Endothelial cell (in vitro differentiated cells): Measurements from ENCODE around the gene PRPF8. TPM values are rescaled to one million over a fixed set of nuclear protein-coding genes. Genes with fewer than 3 reads are reported as not detected.

ENCODE experiments used
- DNase-seq: peaks from one replicate; pipeline ENCODE4 v3.0.0; 2021; ENCODE audit warnings: low spot score
- H3K27ac Mint-ChIP-seq: one replicate; pipeline ENCODE4 v1.8.0; 2021; ENCODE audit warnings: mixed read lengths, inconsistent platforms; ENCODE audit not compliant: unreplicated experiment
- H3K27me3 Mint-ChIP-seq: one replicate; pipeline ENCODE4 v1.8.0; 2021; ENCODE audit warnings: mild to moderate bottlenecking, moderate library complexity, mixed read lengths, inconsistent platforms; ENCODE audit not compliant: unreplicated experiment
- H3K36me3 Mint-ChIP-seq: one replicate; pipeline ENCODE4 v1.8.0; 2021; ENCODE audit warnings: mild to moderate bottlenecking, low read depth, mixed read lengths, inconsistent platforms; ENCODE audit not compliant: unreplicated experiment
- H3K4me1 Mint-ChIP-seq: one replicate; pipeline ENCODE4 v1.8.0; 2021; ENCODE audit warnings: mild to moderate bottlenecking, mixed read lengths, inconsistent platforms; ENCODE audit not compliant: unreplicated experiment
- H3K4me3 Mint-ChIP-seq: one replicate; pipeline ENCODE4 v1.8.0; 2021; ENCODE audit warnings: mild to moderate bottlenecking, mixed read lengths, inconsistent platforms; ENCODE audit not compliant: unreplicated experiment
- H3K9me3 Mint-ChIP-seq: one replicate; pipeline ENCODE4 v1.8.0; 2021; ENCODE audit warnings: mixed read lengths, inconsistent platforms; ENCODE audit not compliant: unreplicated experiment
- total RNA-seq: library from RNA; stranded (reverse); fragmentation: NEBNext Ultra II Directional; extraction: Animal tissue kit (Norgen Biotek cat#: 25700); gene quantifications from one replicate; pipeline ENCODE4 v1.2.1, GENCODE V29; 2021; ENCODE audit not compliant: unreplicated experiment
- TF ChIP-seq, protein P1 (sequence below): fragments of 200-600 bp; sonication (generic); IDR thresholded peaks from one replicate; pipeline ENCODE4 v1.5.0; 2021; ENCODE audit warnings: antibody characterized with exemption; ENCODE audit not compliant: unreplicated experiment

The PRPF8 gene
- total RNA-seq, 1 donor from 2014 or later = 295 TPM

- TF ChIP-seq, protein P1, sequence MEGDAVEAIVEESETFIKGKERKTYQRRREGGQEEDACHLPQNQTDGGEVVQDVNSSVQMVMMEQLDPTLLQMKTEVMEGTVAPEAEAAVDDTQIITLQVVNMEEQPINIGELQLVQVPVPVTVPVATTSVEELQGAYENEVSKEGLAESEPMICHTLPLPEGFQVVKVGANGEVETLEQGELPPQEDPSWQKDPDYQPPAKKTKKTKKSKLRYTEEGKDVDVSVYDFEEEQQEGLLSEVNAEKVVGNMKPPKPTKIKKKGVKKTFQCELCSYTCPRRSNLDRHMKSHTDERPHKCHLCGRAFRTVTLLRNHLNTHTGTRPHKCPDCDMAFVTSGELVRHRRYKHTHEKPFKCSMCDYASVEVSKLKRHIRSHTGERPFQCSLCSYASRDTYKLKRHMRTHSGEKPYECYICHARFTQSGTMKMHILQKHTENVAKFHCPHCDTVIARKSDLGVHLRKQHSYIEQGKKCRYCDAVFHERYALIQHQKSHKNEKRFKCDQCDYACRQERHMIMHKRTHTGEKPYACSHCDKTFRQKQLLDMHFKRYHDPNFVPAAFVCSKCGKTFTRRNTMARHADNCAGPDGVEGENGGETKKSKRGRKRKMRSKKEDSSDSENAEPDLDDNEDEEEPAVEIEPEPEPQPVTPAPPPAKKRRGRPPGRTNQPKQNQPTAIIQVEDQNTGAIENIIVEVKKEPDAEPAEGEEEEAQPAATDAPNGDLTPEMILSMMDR = no peak
Measured at GRCh38 chr17:1640329-1641064, 44.2 kb downstream of the PRPF8 start.

GRCh38 chr17:1639549-1640180 is 45.0 kb downstream of the PRPF8 start:
- no peak for DNase-seq
- peak overlapping the region; percentile 42 for H3K27ac Mint-ChIP-seq
- peaks cover 39% of the 10 kb centered on the region for H3K36me3 Mint-ChIP-seq
- H3K4me3 Mint-ChIP-seq = no peak overlapping the region
- TF ChIP-seq, protein P1 = no peak
- peaks cover 27% of the 10 kb centered on the region for H3K27me3 Mint-ChIP-seq
- H3K4me1 Mint-ChIP-seq = peaks cover 27% of the 10 kb centered on the region
- no peaks in the 10 kb centered on the region for H3K9me3 Mint-ChIP-seq

More at GRCh38 chr17:1640329-1641064, 44.2 kb downstream of the PRPF8 start:
- Mint-ChIP-seq H3K36me3 (peaks cover 40% of the 10 kb centered on the region), H3K4me1 (peaks cover 31% of the 10 kb centered on the region), H3K4me3 (peak overlapping the region; percentile 80), H3K9me3 (no peaks in the 10 kb centered on the region), H3K27me3 (peaks cover 30% of the 10 kb centered on the region), H3K27ac (peak overlapping the region; percentile 61)
- DNase-seq = no peak

DNA sequence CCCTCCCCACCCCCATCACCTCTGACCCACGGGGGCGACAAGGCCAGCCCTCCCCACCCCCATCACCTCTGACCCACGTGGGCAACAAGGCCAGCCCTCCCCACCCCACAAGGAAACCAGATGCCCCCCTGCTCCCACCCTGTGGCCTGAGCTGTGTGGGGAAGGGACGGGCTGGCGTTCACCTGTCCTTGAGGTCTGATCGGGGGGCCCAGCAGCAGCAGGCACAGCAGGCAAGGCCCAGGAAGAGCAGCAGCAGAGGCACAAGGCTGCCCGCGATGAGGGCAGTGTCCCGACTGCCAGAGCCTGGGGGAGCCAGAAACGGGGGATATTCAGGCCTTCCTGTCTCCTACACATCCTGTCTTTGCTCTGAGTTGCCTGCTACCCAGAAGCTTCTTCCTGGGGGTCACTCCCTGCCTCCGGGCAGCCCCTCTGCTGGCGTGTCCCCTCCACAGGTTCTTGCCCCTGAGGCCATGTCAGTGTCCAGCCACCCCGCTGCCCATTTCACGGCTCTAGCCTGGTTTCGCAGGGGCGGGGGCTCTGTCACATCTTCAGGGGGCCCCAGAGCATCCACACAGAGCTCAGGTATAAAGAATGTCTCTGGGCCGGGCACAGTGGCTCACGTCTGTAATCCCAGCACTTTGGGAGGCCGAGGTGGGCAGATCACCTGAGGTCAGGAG is 45.9 kb downstream of the PRPF8 start:
- no peaks in the 10 kb centered on the region for H3K9me3 Mint-ChIP-seq
- no peak overlapping the region for H3K4me3 Mint-ChIP-seq
- H3K27me3 Mint-ChIP-seq = peaks cover 19% of the 10 kb centered on the region
- peaks cover 34% of the 10 kb centered on the region for H3K36me3 Mint-ChIP-seq
- peak overlapping the region; percentile 52 for H3K27ac Mint-ChIP-seq
- DNase-seq = no peak
- peaks cover 19% of the 10 kb centered on the region for H3K4me1 Mint-ChIP-seq
- TF ChIP-seq, protein P1 = no peak

- H3K27me3 Mint-ChIP-seq = peaks cover 19% of the 10 kb centered on the region
- DNase-seq = no peak
- no peak overlapping the region for H3K27ac Mint-ChIP-seq
- no peak overlapping the region for H3K4me3 Mint-ChIP-seq
- peaks cover 19% of the 10 kb centered on the region for H3K4me1 Mint-ChIP-seq
- H3K9me3 Mint-ChIP-seq = no peaks in the 10 kb centered on the region
- H3K36me3 Mint-ChIP-seq = peaks cover 37% of the 10 kb centered on the region
- TF ChIP-seq, protein P1 = no peak
Measured at GRCh38 chr17:1638171-1638590, 46.5 kb downstream of the PRPF8 start.
